B cell (primary cell): ENCODE results near the gene CDH12. TPM values are rescaled to one million over a fixed set of nuclear protein-coding genes. Genes with fewer than 3 reads are reported as not detected.

Experiments used
- ATAC-seq: fragments of 200-7000 bp; cut with Tn5 transposase; one replicate; pipeline ENCODE4 v1.10.0; 2021; ENCODE audit warnings: low read depth, mild to moderate bottlenecking, moderate number of reproducible peaks, moderate library complexity
- CTCF ChIA-PET: fragments of 350-600 bp; sonication (Branson Sonifier 250); formaldehyde crosslinking; loops from one replicate; lab custom pipeline; 2021; ENCODE audit warnings: antibody characterized with exemption, inconsistent platforms; lab: Charles Lee
- POLR2A ChIA-PET: fragments of 350-600 bp; sonication (Branson Sonifier 250); formaldehyde crosslinking; loops from one replicate; lab custom pipeline; 2021; ENCODE audit warnings: antibody characterized with exemption; lab: Charles Lee
- DNase-seq: peaks from one replicate; pipeline ENCODE4 v3.0.0; 2013
- H2AFZ ChIP-seq: 2 replicates; pipeline ENCODE4 v1.6.1; 2012; ENCODE audit warnings: mild to moderate bottlenecking, low read depth, low read length; ENCODE audit not compliant: insufficient read depth, poor library complexity, severe bottlenecking
- H3K27ac ChIP-seq, 2 donors: 1 replicate in 1 of 2; 2 replicates in 1 of 2; pipeline ENCODE4 v1.5.1; 2012 to 2013; ENCODE audit warnings: low read length in 2 of 2, mild to moderate bottlenecking in 2 of 2, moderate library complexity in 1 of 2
- H3K27me3 ChIP-seq, 4 experiments: fragments of 200-600 bp in 1 of 4; sonication (generic) in 1 of 4; replicated peaks in 1 of 4; 1 replicate in 2 of 4; 2 replicates in 2 of 4; pipeline versions ENCODE4 v1.6.1 to v1.7.0; 2013 to 2016; ENCODE audit warnings: low read length in 3 of 4, mild to moderate bottlenecking in 2 of 4, mixed read lengths in 1 of 4, moderate library complexity in 1 of 4; ENCODE audit not compliant: insufficient read depth in 4 of 4, control insufficient read depth in 3 of 4; ENCODE audit errors: control extremely low read depth in 1 of 4
- H3K36me3 ChIP-seq, 2 experiments: replicated peaks in 1 of 2; 1 replicate in 1 of 2; 2 replicates in 1 of 2; pipeline versions ENCODE4 v1.6.1 to v1.7.1; 2013; ENCODE audit warnings: low read length in 1 of 2; ENCODE audit not compliant: insufficient read depth in 2 of 2, control insufficient read depth in 1 of 2; ENCODE audit errors: control extremely low read depth in 1 of 2, extremely low read depth in 1 of 2
- H3K4me1 ChIP-seq, 2 donors: fragments of 200-600 bp in 1 of 2; sonication (generic) in 1 of 2; 1 replicate in 1 of 2; 2 replicates in 1 of 2; pipeline versions ENCODE4 v1.5.1 to v1.6.1; 2013 to 2017; ENCODE audit warnings: low read length in 2 of 2; ENCODE audit not compliant: control insufficient read depth in 2 of 2, insufficient read depth in 2 of 2
- H3K4me2 ChIP-seq: replicated peaks from 2 replicates; pipeline ENCODE3; 2012; ENCODE audit warnings: mild to moderate bottlenecking, low read depth, low read length; ENCODE audit not compliant: poor library complexity, severe bottlenecking
- H3K4me3 ChIP-seq, 5 experiments: fragments of 200-600 bp in 1 of 5; sonication (generic) in 1 of 5; 1 replicate in 3 of 5; 2 replicates in 2 of 5; pipeline versions ENCODE4 v1.5.1 to v1.7.0; 2011 to 2016; ENCODE audit warnings: low read length in 4 of 5, mild to moderate bottlenecking in 4 of 5, low read depth in 2 of 5, control low read depth in 1 of 5, moderate library complexity in 1 of 5; ENCODE audit not compliant: insufficient read depth in 1 of 5; ENCODE audit errors: control extremely low read depth in 1 of 5, extremely low read depth in 1 of 5
- H3K79me2 ChIP-seq: fragments of 200-600 bp; sonication (generic); one replicate; pipeline ENCODE4 v1.6.0; 2016; ENCODE audit warnings: low read length; ENCODE audit not compliant: control insufficient read depth, insufficient read depth
- H3K9ac ChIP-seq: fragments of 200-600 bp; sonication (generic); 2 replicates; pipeline ENCODE4 v1.6.1; 2017; ENCODE audit warnings: mild to moderate bottlenecking, low read length, moderate library complexity
- H3K9me3 ChIP-seq, 3 donors: one replicate each; pipeline versions ENCODE4 v1.6.1 to v1.7.1; 2013; ENCODE audit warnings: low read length in 2 of 3; ENCODE audit not compliant: control insufficient read depth in 2 of 3, insufficient read depth in 1 of 3; ENCODE audit errors: control extremely low read depth in 1 of 3
- H4K20me1 ChIP-seq: 2 replicates; pipeline ENCODE4 v1.6.0; 2012; ENCODE audit warnings: mild to moderate bottlenecking, low read length; ENCODE audit not compliant: insufficient read depth, control insufficient read depth, poor library complexity, severe bottlenecking
- H3K27ac Mint-ChIP-seq: one replicate; pipeline ENCODE4 v1.8.0; 2021; ENCODE audit warnings: mixed read lengths
- H3K27me3 Mint-ChIP-seq: one replicate; pipeline ENCODE4 v1.8.0; 2021; ENCODE audit warnings: mixed read lengths
- H3K4me1 Mint-ChIP-seq: one replicate; pipeline ENCODE4 v1.8.0; 2021; ENCODE audit warnings: mixed read lengths
- H3K4me3 Mint-ChIP-seq: one replicate; pipeline ENCODE4 v1.8.0; 2021; ENCODE audit warnings: mixed read lengths
- H3K9me3 Mint-ChIP-seq: one replicate; pipeline ENCODE4 v1.8.0; 2022; ENCODE audit warnings: mixed read lengths; ENCODE audit not compliant: insufficient read depth
- EZH2 ChIP-seq: IDR thresholded peaks from 2 replicates; pipeline ENCODE4 v1.6.1; 2012; ENCODE audit warnings: borderline replicate concordance, low read depth, mild to moderate bottlenecking, moderate library complexity, low read length; ENCODE audit not compliant: insufficient read depth, poor library complexity, severe bottlenecking
- WGBS: methylation state at CpG from one replicate; pipeline ENCODE4 v1.1.5; 2013; ENCODE audit warnings: missing lambda C conversion rate; ENCODE audit not compliant: insufficient coverage; 5-methylcytosine and 5-hydroxymethylcytosine counted together
- intact Hi-C: fragments of 100-400 bp; cut with micrococcal nuclease; formaldehyde crosslinking; loops from one replicate; pipeline ENCODE4 v1.10.0; 2022
- polyA plus RNA-seq: library from polyadenylated mRNA; depleted of rRNA; stranded (reverse); fragments of >200 nt; gene quantifications from 2 replicates; pipeline ENCODE4 v1.2.3, GENCODE V29; 2012
- total RNA-seq, 2 donors: library from RNA; stranded (reverse); fragments of 120-200 nt in 1 of 2; gene quantifications; 1 replicate in 1 of 2; 2 replicates in 1 of 2; pipeline versions ENCODE4 v1.2.3 to v1.2.4, GENCODE V29; 2013 to 2022
- TF ChIP-seq, protein P1 (sequence below): fragments of 200-600 bp; IDR thresholded peaks from one replicate; pipeline ENCODE4 v1.8.0; 2022; ENCODE audit warnings: antibody characterized with exemption, mild to moderate bottlenecking

Gene CDH12
- total and polyA plus RNA-seq, 2 donors (not counting 1 experiment from before 2014, with no cell fraction given) = not detected

DNA sequence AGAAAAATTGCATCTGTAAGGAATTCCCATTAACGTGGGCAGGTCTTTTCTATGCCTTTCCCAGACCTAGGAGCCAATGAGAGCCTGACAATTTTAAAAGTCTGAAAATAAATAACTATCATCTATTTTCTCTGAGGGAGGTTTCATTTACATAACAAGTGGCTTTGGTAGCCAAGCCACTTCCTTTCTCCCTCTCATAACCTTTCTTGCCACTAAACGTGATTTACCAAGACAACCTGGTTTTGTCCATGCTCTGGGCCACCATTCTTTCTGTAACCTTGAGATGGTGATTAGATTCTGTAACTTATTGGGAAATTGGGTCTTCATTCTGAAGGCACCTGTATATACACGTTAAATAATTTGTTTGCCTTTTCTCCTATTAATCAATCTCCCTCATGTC lies 1046.9 kb downstream of the CDH12 start:
- no peak for ATAC-seq
- Histone ChIP-seq H3K4me3 (no peak overlapping the region), H3K36me3 (no peaks in the 10 kb centered on the region), H3K79me2 (no peaks in the 10 kb centered on the region), H4K20me1 (no peaks in the 10 kb centered on the region), H3K9ac (no peak overlapping the region), H3K27me3 (no peaks in the 10 kb centered on the region), H3K27ac (no peak overlapping the region), H3K4me2 (no peak overlapping the region), H3K9me3 (no peaks in the 10 kb centered on the region), H2AFZ (no peak overlapping the region), H3K4me1 (no peaks in the 10 kb centered on the region)
- no peak overlapping the region for H3K27ac Mint-ChIP-seq
- H3K27me3 Mint-ChIP-seq = no peaks in the 10 kb centered on the region
- intact Hi-C loops = no loop called here
- DNase-seq = no peak
- TF ChIP-seq, protein P1, sequence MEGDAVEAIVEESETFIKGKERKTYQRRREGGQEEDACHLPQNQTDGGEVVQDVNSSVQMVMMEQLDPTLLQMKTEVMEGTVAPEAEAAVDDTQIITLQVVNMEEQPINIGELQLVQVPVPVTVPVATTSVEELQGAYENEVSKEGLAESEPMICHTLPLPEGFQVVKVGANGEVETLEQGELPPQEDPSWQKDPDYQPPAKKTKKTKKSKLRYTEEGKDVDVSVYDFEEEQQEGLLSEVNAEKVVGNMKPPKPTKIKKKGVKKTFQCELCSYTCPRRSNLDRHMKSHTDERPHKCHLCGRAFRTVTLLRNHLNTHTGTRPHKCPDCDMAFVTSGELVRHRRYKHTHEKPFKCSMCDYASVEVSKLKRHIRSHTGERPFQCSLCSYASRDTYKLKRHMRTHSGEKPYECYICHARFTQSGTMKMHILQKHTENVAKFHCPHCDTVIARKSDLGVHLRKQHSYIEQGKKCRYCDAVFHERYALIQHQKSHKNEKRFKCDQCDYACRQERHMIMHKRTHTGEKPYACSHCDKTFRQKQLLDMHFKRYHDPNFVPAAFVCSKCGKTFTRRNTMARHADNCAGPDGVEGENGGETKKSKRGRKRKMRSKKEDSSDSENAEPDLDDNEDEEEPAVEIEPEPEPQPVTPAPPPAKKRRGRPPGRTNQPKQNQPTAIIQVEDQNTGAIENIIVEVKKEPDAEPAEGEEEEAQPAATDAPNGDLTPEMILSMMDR = no peak
- TF ChIP-seq EZH2 = no peak
- no CpG with 5 or more reads among the region's 3 CpGs for WGBS
- no peaks in the 10 kb centered on the region for H3K9me3 Mint-ChIP-seq
- ChIA-PET POLR2A (no interaction called here), CTCF (no interaction called here)
- peaks cover 3% of the 10 kb centered on the region for H3K4me1 Mint-ChIP-seq
- H3K4me3 Mint-ChIP-seq = no peak overlapping the region

DNA sequence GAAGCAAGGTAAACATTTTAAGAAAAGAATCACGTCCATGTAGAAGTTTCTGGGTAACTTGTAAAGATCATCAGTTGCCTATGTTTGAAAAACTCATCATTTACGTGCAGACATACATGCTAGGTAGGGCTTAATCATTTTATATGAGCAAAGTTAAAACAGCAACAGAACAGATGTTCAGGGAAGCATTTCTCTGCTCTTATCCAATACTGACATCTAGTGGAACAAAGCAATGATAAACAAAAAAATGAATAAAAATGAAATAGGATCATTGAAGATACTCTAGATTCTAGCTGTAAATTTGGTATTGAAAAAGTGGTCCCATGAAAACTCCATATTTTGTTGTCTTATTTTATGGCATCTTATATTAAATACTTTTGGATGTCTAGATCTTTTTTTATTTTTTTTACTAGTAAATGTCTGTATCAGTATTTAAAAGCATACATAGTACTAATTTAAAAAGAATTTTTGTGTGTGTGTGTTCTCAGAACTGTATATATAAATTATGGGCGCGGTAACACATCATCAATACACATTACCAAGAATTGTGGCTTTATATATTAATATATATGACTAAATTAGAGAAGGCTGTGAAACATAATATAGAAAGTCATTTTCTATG lies 1050.2 kb downstream of the CDH12 start:
- peaks cover 3% of the 10 kb centered on the region for H3K4me1 Mint-ChIP-seq
- Histone ChIP-seq H3K27me3 (no peaks in the 10 kb centered on the region), H3K9ac (no peak overlapping the region), H4K20me1 (no peaks in the 10 kb centered on the region), H3K9me3 (no peaks in the 10 kb centered on the region), H2AFZ (no peak overlapping the region), H3K36me3 (no peaks in the 10 kb centered on the region), H3K4me1 (no peaks in the 10 kb centered on the region), H3K4me3 (no peak overlapping the region), H3K4me2 (no peak overlapping the region), H3K27ac (no peak overlapping the region), H3K79me2 (no peaks in the 10 kb centered on the region)
- ChIA-PET POLR2A (no interaction called here), CTCF (interaction anchor here (1.2 kb wide), 1 partner anchor 27 kb away, joined by 3 read pairs; no protein-coding TSS in a partner anchor)
- ATAC-seq (no peak), DNase-seq (peak; percentile 8)
- no peak overlapping the region for H3K27ac Mint-ChIP-seq
- H3K4me3 Mint-ChIP-seq = no peak overlapping the region
- no peaks in the 10 kb centered on the region for H3K9me3 Mint-ChIP-seq
- intact Hi-C loops = no loop called here
- TF ChIP-seq EZH2 = no peak
- TF ChIP-seq, protein P1 = peak; percentile 47
- H3K27me3 Mint-ChIP-seq = no peaks in the 10 kb centered on the region
- no CpG with 5 or more reads among the region's 4 CpGs for WGBS
